Lung (tissue), 12 donors: Measurements from ENCODE around the gene CDH13. TPM values are rescaled to one million over a fixed set of nuclear protein-coding genes. Genes with fewer than 3 reads are reported as not detected.

Source experiments
- ATAC-seq: fragments of 200-7000 bp; cut with Tn5 transposase; one replicate; pipeline ENCODE4 v1.9.1; 2020; ENCODE audit warnings: moderate number of reproducible peaks; ENCODE audit not compliant: insufficient read depth, low FRiP score
- DNase-seq, 3 donors: peaks; one replicate each; pipeline ENCODE4 v3.0.0-alpha.2; 2013 to 2017
- H3K27ac ChIP-seq, 2 donors: one replicate each; pipeline ENCODE4 v1.5.1; 2013; ENCODE audit warnings: mild to moderate bottlenecking in 2 of 2, moderate library complexity in 2 of 2, control low read depth in 1 of 2, inconsistent platforms in 1 of 2, low read depth in 1 of 2, low read length in 1 of 2
- H3K27me3 ChIP-seq, 3 donors: one replicate each; pipeline ENCODE4 v1.5.1; 2013; ENCODE audit warnings: low read length in 2 of 3; ENCODE audit not compliant: control insufficient read depth in 3 of 3, insufficient read depth in 3 of 3
- H3K36me3 ChIP-seq, 4 donors: one replicate each; pipeline ENCODE4 v1.5.1; 2013; ENCODE audit warnings: low read length in 4 of 4, mild to moderate bottlenecking in 1 of 4, moderate library complexity in 1 of 4; ENCODE audit not compliant: control insufficient read depth in 4 of 4, insufficient read depth in 4 of 4
- H3K4me1 ChIP-seq, 5 donors: one replicate each; pipeline ENCODE4 v1.5.1; 2013; ENCODE audit warnings: low read length in 5 of 5, mild to moderate bottlenecking in 2 of 5, moderate library complexity in 1 of 5; ENCODE audit not compliant: control insufficient read depth in 5 of 5, insufficient read depth in 5 of 5
- H3K4me3 ChIP-seq: one replicate; pipeline ENCODE4 v1.5.1; 2013; ENCODE audit warnings: mild to moderate bottlenecking, control low read depth, moderate library complexity
- H3K9ac ChIP-seq, 2 donors: one replicate each; pipeline ENCODE4 v1.5.1; 2013; ENCODE audit warnings: low read length in 2 of 2, control low read depth in 1 of 2; ENCODE audit not compliant: insufficient read depth in 1 of 2
- H3K9me3 ChIP-seq, 4 donors: one replicate each; pipeline ENCODE4 v1.5.1; 2013; ENCODE audit warnings: low read length in 3 of 4, mild to moderate bottlenecking in 1 of 4, moderate library complexity in 1 of 4; ENCODE audit not compliant: control insufficient read depth in 4 of 4, insufficient read depth in 3 of 4
- CTCF ChIP-seq: IDR thresholded peaks from 2 replicates; pipeline ENCODE4 v1.5.1; 2012; ENCODE audit warnings: mild to moderate bottlenecking; ENCODE audit errors: control extremely low read depth, extremely low read depth
- WGBS, 2 donors: extraction: QIAGEN DNeasy Blood & Tissue Kit; methylation state at CpG; one replicate each; pipeline ENCODE4 v1.1.7; 2013; 5-methylcytosine and 5-hydroxymethylcytosine counted together
- polyA plus RNA-seq, 2 donors: library from polyadenylated mRNA; stranded (reverse); fragments of 200-250 nt; gene quantifications; one replicate each; pipeline ENCODE4 v1.2.1, GENCODE V29; 2013
- total RNA-seq, 2 donors: library from RNA; depleted of rRNA in 1 of 2; stranded (reverse); fragments of >200 nt in 1 of 2; gene quantifications; one replicate each; pipeline ENCODE4 v1.2.1, GENCODE V29; 2014 to 2021
- donor health status: control.
- donor health status: control.
- donor health status: Bipolar disorder and iron deficiency.
- donor health status: healthy.
- donor health status: DM: yes; HTN: yes; CAD: no.

The CDH13 gene
- total and polyA plus RNA-seq, 4 donors = 2.1 to 12.3 (median 7.3) TPM

GRCh38 chr16:82631701-82632685, 5.2 kb downstream of the CDH13 start:
- no peaks in the 10 kb centered on the region for H3K36me3 ChIP-seq
- no peak overlapping the region for H3K9ac ChIP-seq
- peaks cover 0 to 2% (median 0%) of the 10 kb centered on the region in 4 donors for H3K9me3 ChIP-seq
- no peak overlapping the region for H3K4me3 ChIP-seq
- H3K27me3 ChIP-seq = peaks cover 0 to 45% (median 20%) of the 10 kb centered on the region in 3 donors
- 74 to 87% methylated on average over 10 of the region's 10 CpGs for WGBS, 2 donors
- DNase-seq (peak in 1 of 3 donors; percentile 9), ATAC-seq (no peak)
- H3K4me1 ChIP-seq = peaks cover 0 to 13% (median 6%) of the 10 kb centered on the region in 5 donors
- no peak for TF ChIP-seq CTCF
- H3K27ac ChIP-seq = peak overlapping the region in 1 of 2 donors; percentile 10

GRCh38 chr16:82633964-82634600, 7.3 kb downstream of the CDH13 start:
- peak in 1 of 3 donors; percentile 8 for DNase-seq
- Histone ChIP-seq H3K27ac (peak overlapping the region in 1 of 2 donors; percentile 78), H3K4me1 (peaks cover 0 to 19% (median 0%) of the 10 kb centered on the region in 5 donors), H3K9ac (no peak overlapping the region), H3K27me3 (peaks cover 0 to 26% (median 9%) of the 10 kb centered on the region in 3 donors), H3K9me3 (no peaks in the 10 kb centered on the region), H3K4me3 (no peak overlapping the region), H3K36me3 (no peaks in the 10 kb centered on the region)
- ATAC-seq = no peak
- TF ChIP-seq CTCF = no peak
- WGBS, 2 donors = 68 to 77% methylated on average over 15 of the region's 15 CpGs

GRCh38 chr16:82634955-82635610, 8.3 kb downstream of the CDH13 start:
- DNase-seq (no peak), ATAC-seq (no peak)
- WGBS, 2 donors = 87 to 89% methylated on average over 2 of the region's 2 CpGs
- Histone ChIP-seq H3K9ac (no peak overlapping the region), H3K4me1 (peaks cover 0 to 19% (median 0%) of the 10 kb centered on the region in 5 donors), H3K27me3 (peaks cover 0 to 16% (median 0%) of the 10 kb centered on the region in 3 donors), H3K27ac (peak overlapping the region in 1 of 2 donors; percentile 78), H3K9me3 (no peaks in the 10 kb centered on the region), H3K4me3 (no peak overlapping the region), H3K36me3 (no peaks in the 10 kb centered on the region)
- no peak for TF ChIP-seq CTCF
